ENCODE measurements around the gene CMTM3.

The CMTM3 gene

DNA sequence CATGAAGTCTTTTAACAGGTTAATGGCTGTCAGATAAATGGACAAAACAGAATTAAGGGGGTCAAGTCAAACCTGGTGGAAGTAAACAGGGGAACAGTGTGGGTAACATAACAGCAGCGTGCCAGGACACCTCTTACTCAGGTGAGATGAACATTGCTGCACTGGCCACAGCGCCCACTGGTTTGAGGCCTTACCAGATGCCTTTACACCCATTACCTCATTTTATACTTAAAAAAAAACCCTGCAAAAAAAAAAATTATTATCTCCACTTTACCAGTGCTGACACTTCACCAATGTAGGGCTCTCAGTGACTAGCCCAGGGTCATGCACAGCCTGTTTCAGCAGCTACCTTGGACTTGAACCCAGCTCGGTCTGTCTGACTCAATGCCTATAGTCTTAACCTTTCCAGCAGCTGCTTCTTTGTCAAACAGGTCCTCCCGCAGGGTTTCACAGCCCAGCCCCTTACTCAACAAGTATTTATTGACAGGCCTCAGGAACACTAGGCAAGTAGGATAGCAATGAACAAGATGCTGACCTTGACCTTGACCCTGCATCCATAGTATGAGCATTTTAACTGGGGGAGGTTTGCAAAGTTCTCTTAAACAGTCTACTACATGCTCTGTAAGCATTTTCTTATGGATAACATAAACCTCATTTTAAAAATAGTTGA lies 30.2 kb downstream of the CMTM3 start:
- no peak for DNase-seq (ENCODE audit: low read depth, low spot score)
- Histone ChIP-seq H3K36me3 (ENCODE audit: insufficient read depth, insufficient read length, low read length) (peaks cover 23% of the 10 kb centered on the region), H3K9me3 (ENCODE audit: insufficient read depth, low read length) (peaks cover 3% of the 10 kb centered on the region; the same call in 1 of the 2 replicates), H3K27me3 (ENCODE audit: insufficient read depth, insufficient read length) (no peaks in the 10 kb centered on the region), H3K9ac (ENCODE audit: insufficient read length, low read depth) (no peak overlapping the region), H3K4me3 (ENCODE audit: insufficient read length, low read depth) (no peak overlapping the region), H3K4me1 (ENCODE audit: insufficient read depth, insufficient read length) (no peaks in the 10 kb centered on the region)
- TF ChIP-seq ZNF274 (IDR thresholded peaks at IDR 0.05; ENCODE audit: low read depth, low read length) (no peak), SUZ12 (IDR thresholded peaks at IDR 0.05; ENCODE audit: extremely low read depth, insufficient read depth, insufficient read length) (no peak), YY1 (IDR thresholded peaks at IDR 0.05; ENCODE audit: insufficient read depth, insufficient read length) (no peak)

DNA sequence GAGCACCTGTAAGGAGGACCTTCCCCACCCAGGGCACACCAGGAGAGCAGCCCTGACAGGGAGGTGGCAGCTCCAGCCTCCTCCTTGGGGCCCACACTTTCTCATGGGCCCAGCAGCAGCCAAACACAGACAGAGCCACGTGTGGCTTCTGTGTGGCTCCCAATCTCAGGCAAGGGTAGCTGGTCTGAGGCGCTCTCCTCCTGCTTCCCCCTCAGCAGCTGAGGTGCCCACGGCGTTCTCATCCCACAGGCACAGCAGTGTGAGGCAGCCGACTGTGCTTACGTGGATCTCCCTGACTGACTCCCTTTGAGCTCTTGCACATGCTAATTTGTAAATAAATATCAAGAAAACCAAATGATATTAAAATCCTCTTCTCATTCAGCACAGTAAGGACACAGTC lies 30.9 kb downstream of the CMTM3 start:
- DNase-seq (ENCODE audit: low read depth, low spot score) = no peak
- no peaks in the 10 kb centered on the region for H3K27me3 ChIP-seq (ENCODE audit: insufficient read depth, insufficient read length)
- H3K4me3 ChIP-seq (ENCODE audit: insufficient read length, low read depth) = no peak overlapping the region
- peaks cover 3% of the 10 kb centered on the region; the same call in 1 of the 2 replicates for H3K9me3 ChIP-seq (ENCODE audit: insufficient read depth, low read length)
- H3K36me3 ChIP-seq (ENCODE audit: insufficient read depth, insufficient read length, low read length) = peaks cover 22% of the 10 kb centered on the region
- H3K4me1 ChIP-seq (ENCODE audit: insufficient read depth, insufficient read length) = no peaks in the 10 kb centered on the region
- no peak for TF ChIP-seq SUZ12 (IDR thresholded peaks at IDR 0.05; ENCODE audit: extremely low read depth, insufficient read depth, insufficient read length)
- TF ChIP-seq YY1 (IDR thresholded peaks at IDR 0.05; ENCODE audit: insufficient read depth, insufficient read length) = no peak
- TF ChIP-seq ZNF274 (IDR thresholded peaks at IDR 0.05; ENCODE audit: low read depth, low read length) = no peak
- no peak overlapping the region for H3K9ac ChIP-seq (ENCODE audit: insufficient read length, low read depth)

DNA sequence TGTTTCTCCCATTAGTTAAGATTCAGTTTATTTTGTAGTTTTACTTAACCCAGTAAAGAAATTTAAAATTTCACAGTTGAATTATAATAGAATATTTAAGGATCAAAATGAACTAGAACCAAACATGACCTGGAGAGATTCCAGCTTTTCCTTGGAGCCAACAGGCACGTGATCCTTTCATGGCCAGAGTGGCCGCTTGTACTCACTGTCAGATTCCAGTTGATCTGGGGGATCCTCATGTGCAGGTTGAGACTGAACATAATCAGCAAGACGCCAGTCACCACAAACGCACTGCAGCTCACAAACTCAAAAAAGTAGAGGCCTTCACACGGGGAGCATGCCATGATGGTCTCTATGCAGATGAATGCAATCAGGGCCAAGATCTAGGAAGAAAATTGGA lies 31.7 kb downstream of the CMTM3 start:
- Histone ChIP-seq H3K4me1 (ENCODE audit: insufficient read depth, insufficient read length) (no peaks in the 10 kb centered on the region), H3K27me3 (ENCODE audit: insufficient read depth, insufficient read length) (no peaks in the 10 kb centered on the region), H3K4me3 (ENCODE audit: insufficient read length, low read depth) (no peak overlapping the region), H3K36me3 (ENCODE audit: insufficient read depth, insufficient read length, low read length) (peaks cover 22% of the 10 kb centered on the region), H3K9me3 (ENCODE audit: insufficient read depth, low read length) (peaks cover 3% of the 10 kb centered on the region; the same call in 1 of the 2 replicates), H3K9ac (ENCODE audit: insufficient read length, low read depth) (no peak overlapping the region)
- no peak for DNase-seq (ENCODE audit: low read depth, low spot score)
- TF ChIP-seq ZNF274 (IDR thresholded peaks at IDR 0.05; ENCODE audit: low read depth, low read length) (no peak), YY1 (IDR thresholded peaks at IDR 0.05; ENCODE audit: insufficient read depth, insufficient read length) (no peak), SUZ12 (IDR thresholded peaks at IDR 0.05; ENCODE audit: extremely low read depth, insufficient read depth, insufficient read length) (no peak)

DNA sequence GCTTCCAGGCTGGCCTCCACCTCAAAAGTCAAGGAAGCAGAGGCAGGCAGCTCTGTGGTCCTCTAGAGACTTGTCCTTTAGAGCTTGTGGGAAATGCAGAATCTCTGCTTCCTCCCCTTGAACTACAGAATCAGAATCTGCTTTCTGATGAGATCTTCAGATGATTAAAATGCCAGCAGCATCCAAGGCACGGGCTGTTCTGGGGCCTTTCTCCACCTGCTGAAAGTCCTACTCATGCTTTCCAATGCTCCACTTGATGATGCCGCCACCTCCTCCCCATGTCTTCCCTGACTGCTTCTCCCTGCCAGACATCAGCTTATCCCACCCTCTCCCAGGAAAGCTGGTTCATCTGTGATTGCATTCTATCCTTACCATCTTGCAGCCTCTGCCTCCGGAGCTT lies 33.3 kb downstream of the CMTM3 start:
- no peak overlapping the region for H3K9ac ChIP-seq (ENCODE audit: insufficient read length, low read depth)
- peaks cover 20% of the 10 kb centered on the region for H3K36me3 ChIP-seq (ENCODE audit: insufficient read depth, insufficient read length, low read length)
- H3K4me3 ChIP-seq (ENCODE audit: insufficient read length, low read depth) = no peak overlapping the region
- H3K9me3 ChIP-seq (ENCODE audit: insufficient read depth, low read length) = no peaks in the 10 kb centered on the region
- TF ChIP-seq YY1 (IDR thresholded peaks at IDR 0.05; ENCODE audit: insufficient read depth, insufficient read length) (no peak), ZNF274 (IDR thresholded peaks at IDR 0.05; ENCODE audit: low read depth, low read length) (no peak), SUZ12 (IDR thresholded peaks at IDR 0.05; ENCODE audit: extremely low read depth, insufficient read depth, insufficient read length) (no peak)
- DNase-seq (ENCODE audit: low read depth, low spot score) = no peak
- no peaks in the 10 kb centered on the region for H3K4me1 ChIP-seq (ENCODE audit: insufficient read depth, insufficient read length)
- no peaks in the 10 kb centered on the region for H3K27me3 ChIP-seq (ENCODE audit: insufficient read depth, insufficient read length)

DNA sequence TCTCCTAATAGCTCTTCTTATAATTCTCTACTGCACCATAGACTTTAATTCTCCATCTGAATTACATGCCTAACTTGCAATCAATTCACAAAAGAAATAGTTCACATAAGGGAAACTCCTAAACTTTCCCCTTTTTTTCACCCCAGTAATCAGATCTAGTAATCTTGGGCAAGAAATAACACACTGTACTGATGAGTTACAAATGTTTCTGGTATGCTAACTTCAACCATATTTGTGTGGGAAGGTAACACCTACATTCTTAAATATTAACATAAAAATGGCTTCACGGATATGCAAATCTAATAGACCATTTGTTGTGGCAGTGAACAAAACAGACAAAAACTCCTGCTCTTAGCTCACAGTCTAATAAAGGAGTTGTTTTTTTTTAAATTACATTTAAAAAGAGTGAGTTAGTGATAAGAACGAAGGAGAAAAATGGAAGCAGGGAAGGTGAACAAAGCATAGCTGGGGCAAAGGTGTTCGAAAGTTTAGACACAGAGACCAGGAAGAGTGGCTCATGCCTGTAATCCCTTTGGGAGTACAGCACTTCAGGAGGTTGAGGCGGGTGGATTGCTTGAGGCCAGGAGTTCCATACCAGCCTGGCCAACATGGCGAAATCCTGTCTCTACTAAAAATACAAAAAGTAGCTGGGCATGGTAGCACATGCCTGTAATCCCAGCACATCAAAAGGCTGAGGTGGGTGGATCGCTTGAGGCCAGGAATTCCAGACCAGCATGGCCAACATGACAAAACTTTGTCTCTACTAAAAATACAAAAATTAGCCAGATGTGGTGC lies 34.8 kb downstream of the CMTM3 start:
- Histone ChIP-seq H3K27me3 (ENCODE audit: insufficient read depth, insufficient read length) (no peaks in the 10 kb centered on the region), H3K4me1 (ENCODE audit: insufficient read depth, insufficient read length) (no peaks in the 10 kb centered on the region), H3K9ac (ENCODE audit: insufficient read length, low read depth) (no peak overlapping the region), H3K4me3 (ENCODE audit: insufficient read length, low read depth) (no peak overlapping the region), H3K9me3 (ENCODE audit: insufficient read depth, low read length) (no peaks in the 10 kb centered on the region), H3K36me3 (ENCODE audit: insufficient read depth, insufficient read length, low read length) (peaks cover 16% of the 10 kb centered on the region)
- no peak for DNase-seq (ENCODE audit: low read depth, low spot score)
- TF ChIP-seq YY1 (IDR thresholded peaks at IDR 0.05; ENCODE audit: insufficient read depth, insufficient read length) (no peak), SUZ12 (IDR thresholded peaks at IDR 0.05; ENCODE audit: extremely low read depth, insufficient read depth, insufficient read length) (no peak), ZNF274 (IDR thresholded peaks at IDR 0.05; ENCODE audit: low read depth, low read length) (no peak)

DNA sequence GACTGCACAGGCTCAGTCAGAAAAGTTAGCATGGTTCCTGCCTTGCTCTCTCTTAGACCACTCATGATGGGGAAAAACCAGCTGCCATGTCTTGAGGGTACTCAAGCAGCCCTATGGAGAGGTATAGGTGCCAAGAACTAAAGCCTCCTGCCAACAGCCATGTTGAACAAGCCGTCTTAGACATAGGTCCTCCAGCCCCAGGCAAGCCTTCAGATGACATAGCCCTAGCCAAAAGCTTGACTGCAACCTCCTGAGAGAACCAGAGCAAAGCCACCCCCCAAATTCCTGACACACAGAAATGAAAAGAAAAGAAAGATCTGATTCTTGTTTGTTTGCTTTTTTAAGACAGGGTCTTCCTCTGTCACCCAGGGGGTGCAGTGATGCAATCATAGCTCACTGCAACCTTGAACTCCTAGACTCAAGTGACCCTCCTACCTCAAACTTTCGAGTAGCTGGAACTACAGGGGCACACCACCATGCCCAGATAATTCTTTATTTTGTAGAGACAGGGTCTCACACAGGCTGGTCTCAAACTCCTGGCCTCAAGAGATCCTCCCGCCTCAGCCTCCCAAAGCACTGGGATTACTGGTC lies 36.3 kb downstream of the CMTM3 start:
- no peak for DNase-seq (ENCODE audit: low read depth, low spot score)
- H3K36me3 ChIP-seq (ENCODE audit: insufficient read depth, insufficient read length, low read length) = peaks cover 5% of the 10 kb centered on the region
- H3K9ac ChIP-seq (ENCODE audit: insufficient read length, low read depth) = no peak overlapping the region
- H3K27me3 ChIP-seq (ENCODE audit: insufficient read depth, insufficient read length) = no peaks in the 10 kb centered on the region
- no peak overlapping the region for H3K4me3 ChIP-seq (ENCODE audit: insufficient read length, low read depth)
- no peaks in the 10 kb centered on the region for H3K4me1 ChIP-seq (ENCODE audit: insufficient read depth, insufficient read length)
- no peaks in the 10 kb centered on the region for H3K9me3 ChIP-seq (ENCODE audit: insufficient read depth, low read length)
- TF ChIP-seq ZNF274 (IDR thresholded peaks at IDR 0.05; ENCODE audit: low read depth, low read length) (no peak), YY1 (IDR thresholded peaks at IDR 0.05; ENCODE audit: insufficient read depth, insufficient read length) (no peak), SUZ12 (IDR thresholded peaks at IDR 0.05; ENCODE audit: extremely low read depth, insufficient read depth, insufficient read length) (no peak)

DNA sequence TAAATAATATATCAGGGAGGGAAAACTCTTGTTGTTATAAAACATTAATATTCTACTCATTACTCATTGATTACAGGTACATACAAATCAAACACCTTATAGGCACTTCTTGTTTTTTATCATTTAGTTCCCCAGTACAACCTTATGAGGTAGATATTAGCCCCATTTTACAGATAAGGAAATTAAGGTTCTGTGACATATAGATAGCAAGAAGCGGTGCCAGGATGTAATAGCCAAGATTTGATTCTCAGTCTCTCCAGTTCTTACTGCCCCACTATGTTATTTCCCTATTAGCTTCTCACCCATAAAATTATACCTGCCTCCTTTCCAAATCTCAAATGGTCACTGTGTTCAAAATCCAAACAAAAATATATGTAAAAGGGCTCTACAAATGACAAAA lies 36.9 kb downstream of the CMTM3 start:
- Histone ChIP-seq H3K36me3 (ENCODE audit: insufficient read depth, insufficient read length, low read length) (peaks cover 3% of the 10 kb centered on the region), H3K4me3 (ENCODE audit: insufficient read length, low read depth) (no peak overlapping the region), H3K9me3 (ENCODE audit: insufficient read depth, low read length) (no peaks in the 10 kb centered on the region), H3K9ac (ENCODE audit: insufficient read length, low read depth) (no peak overlapping the region), H3K27me3 (ENCODE audit: insufficient read depth, insufficient read length) (no peaks in the 10 kb centered on the region), H3K4me1 (ENCODE audit: insufficient read depth, insufficient read length) (no peaks in the 10 kb centered on the region)
- no peak for DNase-seq (ENCODE audit: low read depth, low spot score)
- no peak for TF ChIP-seq YY1 (IDR thresholded peaks at IDR 0.05; ENCODE audit: insufficient read depth, insufficient read length)
- no peak for TF ChIP-seq SUZ12 (IDR thresholded peaks at IDR 0.05; ENCODE audit: extremely low read depth, insufficient read depth, insufficient read length)
- TF ChIP-seq ZNF274 (IDR thresholded peaks at IDR 0.05; ENCODE audit: low read depth, low read length) = no peak

Data from NT2/D1 (cell line).